ENCODE data around the gene FAM83F. TPM values are rescaled to one million over a fixed set of nuclear protein-coding genes. Genes with fewer than 3 reads are reported as not detected.

Gene FAM83F
- total and polyA plus RNA-seq, 10 of the 15 experiments (the other 5 are each of a cell fraction or from before 2014, with no cell fraction given) = 0.01 to 0.05 (median 0.01) TPM; not detected in 7

GRCh38 chr22:39989633-39990032 is 5.1 kb upstream of the FAM83F start (continued):
- TF ChIP-seq CEBPZ (IDR thresholded peaks at IDR 0.05; ENCODE audit: low read depth, low read length) (no peak), CREB1 (IDR thresholded peaks at IDR 0.05; ENCODE audit: low read depth) (no peak)

GRCh38 chr22:39990686-39991085 is 4.1 kb upstream of the FAM83F start:
- H2AFZ ChIP-seq (ENCODE audit: control insufficient read depth, low read depth, low read length) = no peak overlapping the region
- FAIRE-seq (no peak), ATAC-seq (no peak), DNase-seq (ENCODE audit: low read depth, low spot score) (no peak)
- H3K4me3 ChIP-seq = no peak overlapping the region
- in situ Hi-C loops (cut with MboI) = no loop called here
- no TSS peak for BruUV-seq (replicated peaks)
- no peak overlapping the region for H3K4me2 ChIP-seq (ENCODE audit: control insufficient read depth, insufficient read depth)
- ChIA-PET CTCF (interaction anchor here (1.4 kb wide), 1 partner anchor 58 kb away, joined by 5 read pairs; no protein-coding TSS in a partner anchor), SMC1A (ENCODE audit: uncharacterized antibody, unreplicated experiment) (interaction anchor here (0.9 to 1.5 kb wide), 2 partner anchors 25 to 48 kb away, joined by 3 read pairs; no protein-coding TSS in a partner anchor), POLR2A (interaction anchor here (0.5 kb wide), 1 partner anchor 610 kb away, joined by 3 read pairs; no protein-coding TSS in a partner anchor), RAD21 (ENCODE audit: unreplicated experiment) (no interaction called here)
- H3K4me1 ChIP-seq (ENCODE audit: control insufficient read depth, insufficient read depth, low read length) = peaks cover 4% of the 10 kb centered on the region
- H4K20me1 ChIP-seq (ENCODE audit: control insufficient read depth, insufficient read depth) = no peaks in the 10 kb centered on the region
- H3K9ac ChIP-seq (ENCODE audit: control insufficient read depth, insufficient read depth, low read length) = no peak overlapping the region
- no peak overlapping the region for H3K27ac ChIP-seq (ENCODE audit: control insufficient read depth, insufficient read depth)
- no peaks in the 10 kb centered on the region for H3K36me3 ChIP-seq (ENCODE audit: control insufficient read depth in 2 of 2, insufficient read depth in 2 of 2, low read length in 1 of 2)
- H3K27me3 ChIP-seq (replicated peaks in 1 of 2; ENCODE audit: control insufficient read depth in 2 of 2, insufficient read depth in 2 of 2, low read length in 1 of 2) = peaks cover 2 to 6% of the 10 kb centered on the region in 2 experiments
- no peaks in the 10 kb centered on the region for H3K9me3 ChIP-seq (replicated peaks; ENCODE audit: control insufficient read depth, insufficient read depth, low read length)
- intact Hi-C loops (cut with micrococcal nuclease; ENCODE audit: unreplicated experiment) = no loop called here
- WGBS (ENCODE audit: insufficient coverage, insufficient replicate concordance, low lambda C conversion rate, missing lambda C conversion rate) = 66% methylated on average over 3 of the region's 3 CpGs
- no peak for TF ChIP-seq POLR2A (IDR thresholded peaks at IDR 0.05; ENCODE audit: low read depth, low read length)
- no peak for TF ChIP-seq POLR2AphosphoS2 (IDR thresholded peaks at IDR 0.05; ENCODE audit: low read depth, low read length)
- TF ChIP-seq IKZF2 (IDR thresholded peaks at IDR 0.05) = no peak
- TF ChIP-seq JUNB (IDR thresholded peaks at IDR 0.05) = no peak
- no peak for TF ChIP-seq FOS (IDR thresholded peaks at IDR 0.05; ENCODE audit: borderline replicate concordance, extremely low read depth, insufficient read length)
- TF ChIP-seq BACH1 (IDR thresholded peaks at IDR 0.05; ENCODE audit: borderline replicate concordance) = no peak
- no peak for TF ChIP-seq PRDM15 (CRISPR knock-in tag; IDR thresholded peaks at IDR 0.05)
- no peak for TF ChIP-seq ZNF207 (IDR thresholded peaks at IDR 0.05; ENCODE audit: borderline replicate concordance)
- no peak for TF ChIP-seq RBBP5 (conservative IDR thresholded peaks at IDR 0.05)
- no peaks in the 10 kb centered on the region for H3K79me2 ChIP-seq (ENCODE audit: control insufficient read depth, insufficient read depth, low read length)

All from GM12878 (cell line).